Hypothalamus (tissue), 51 donors: ENCODE measurements around the gene PAIP2.
"Not testable (repeated sequence)": the region's sequence is repeated elsewhere in the genome, so short reads cannot be mapped to it uniquely, and the experiment has no call there.

Experiments used
- DNase-seq, 51 donors: peaks; one replicate each; lab custom pipeline; 2025; lab: John Stamatoyannopoulos, UW

PAIP2 gene

GRCh38 chr5:139314276-139314675, 27.4 kb upstream of the PAIP2 start:
- DNase-seq: no peak

- DNase-seq: no peak
Measured at GRCh38 chr5:139315056-139315615, 26.5 kb upstream of the PAIP2 start.

GRCh38 chr5:139335811-139336210, 5.8 kb upstream of the PAIP2 start:
- no peak for DNase-seq

GRCh38 chr5:139340051-139340450, 1.6 kb upstream of the PAIP2 start:
- DNase-seq: no peak

GRCh38 chr5:139341187-139341688, 416 bp upstream of the PAIP2 start:
- DNase-seq: no peak

GRCh38 chr5:139342423-139342723, 719 bp downstream of the PAIP2 start:
- DNase-seq: no peak

GRCh38 chr5:139343476-139343875, 1.8 kb downstream of the PAIP2 start:
- DNase-seq: no peak

GRCh38 chr5:139344177-139344576, 2.5 kb downstream of the PAIP2 start:
- DNase-seq: no peak

- not testable (repeated sequence) for DNase-seq
Measured at GRCh38 chr5:139345442-139345841, 3.8 kb downstream of the PAIP2 start.

- DNase-seq: not testable (repeated sequence)
Measured at GRCh38 chr5:139347863-139348262, 6.2 kb downstream of the PAIP2 start.

- no peak for DNase-seq
Measured at GRCh38 chr5:139354186-139354585, 12.5 kb downstream of the PAIP2 start.

- not testable (repeated sequence) for DNase-seq
Measured at GRCh38 chr5:139355900-139356299, 14.2 kb downstream of the PAIP2 start.

GRCh38 chr5:139358064-139358463, 16.4 kb downstream of the PAIP2 start:
- DNase-seq: no peak

- DNase-seq: no peak
Measured at GRCh38 chr5:139360384-139360783, 18.7 kb downstream of the PAIP2 start.

- no peak for DNase-seq
Measured at GRCh38 chr5:139361835-139362429, 20.3 kb downstream of the PAIP2 start.

- no peak for DNase-seq
Measured at GRCh38 chr5:139363937-139364336, 22.3 kb downstream of the PAIP2 start.

- no peak for DNase-seq
Measured at GRCh38 chr5:139364466-139364865, 22.8 kb downstream of the PAIP2 start.

GRCh38 chr5:139368613-139369012, 27.0 kb downstream of the PAIP2 start:
- DNase-seq: no peak

- DNase-seq: no peak
Measured at GRCh38 chr5:139369181-139369580, 27.5 kb downstream of the PAIP2 start.

- no peak for DNase-seq
Measured at GRCh38 chr5:139371482-139372435, 30.1 kb downstream of the PAIP2 start.

- no peak for DNase-seq
Measured at GRCh38 chr5:139374909-139375308, 33.3 kb downstream of the PAIP2 start.

GRCh38 chr5:139376364-139376763, 34.7 kb downstream of the PAIP2 start:
- DNase-seq: no peak
